Trophoblast cell (in vitro differentiated cells and primary cell): ENCODE results near the gene SEMA3A.
"Not testable (repeated sequence)": the region's sequence is repeated elsewhere in the genome, so short reads cannot be mapped to it uniquely, and the experiment has no call there.

Experiments
- DNase-seq, 2 donors: peaks; one replicate each; pipeline ENCODE4 v3.0.0-alpha.2; 2016
- H2AFZ ChIP-seq: 2 replicates; pipeline ENCODE4 v1.6.1; 2013; ENCODE audit warnings: low read length, moderate library complexity, mild to moderate bottlenecking; ENCODE audit not compliant: insufficient read depth, poor library complexity
- H2AK5ac ChIP-seq: 2 replicates; pipeline ENCODE4 v1.6.1; 2013; ENCODE audit warnings: mild to moderate bottlenecking, low read length
- H2BK120ac ChIP-seq: 2 replicates; pipeline ENCODE4 v1.6.1; 2013; ENCODE audit warnings: low read length, mild to moderate bottlenecking, moderate library complexity; ENCODE audit not compliant: insufficient read depth, poor library complexity
- H2BK12ac ChIP-seq: 2 replicates; pipeline ENCODE4 v1.6.1; 2013; ENCODE audit warnings: mild to moderate bottlenecking, low read length, moderate library complexity
- H2BK5ac ChIP-seq: 2 replicates; pipeline ENCODE4 v1.6.1; 2013; ENCODE audit warnings: low read length, low read depth, moderate library complexity, mild to moderate bottlenecking; ENCODE audit not compliant: poor library complexity
- H3K14ac ChIP-seq: 2 replicates; pipeline ENCODE4 v1.6.1; 2013; ENCODE audit warnings: mild to moderate bottlenecking, low read length
- H3K18ac ChIP-seq: 2 replicates; pipeline ENCODE4 v1.6.1; 2013; ENCODE audit warnings: mild to moderate bottlenecking, low read length
- H3K23ac ChIP-seq: 2 replicates; pipeline ENCODE4 v1.6.1; 2013; ENCODE audit warnings: low read length
- H3K27ac ChIP-seq: 2 replicates; pipeline ENCODE4 v1.5.1; 2013; ENCODE audit warnings: low read depth, mild to moderate bottlenecking, inconsistent platforms, low read length, moderate library complexity
- H3K27me3 ChIP-seq: 2 replicates; pipeline ENCODE4 v1.6.1; 2013; ENCODE audit warnings: inconsistent platforms, mild to moderate bottlenecking, low read length, moderate library complexity; ENCODE audit not compliant: insufficient read depth
- H3K36me3 ChIP-seq, 2 experiments: 1 replicate in 1 of 2; 2 replicates in 1 of 2; pipeline ENCODE4 v1.6.1; 2013; ENCODE audit warnings: low read length in 2 of 2, mild to moderate bottlenecking in 2 of 2, moderate library complexity in 1 of 2; ENCODE audit not compliant: insufficient read depth in 2 of 2, control insufficient read depth in 1 of 2
- H3K4ac ChIP-seq: 2 replicates; pipeline ENCODE4 v1.6.1; 2013; ENCODE audit warnings: low read depth, mild to moderate bottlenecking, low read length, moderate library complexity
- H3K4me1 ChIP-seq, 2 experiments: 1 replicate in 1 of 2; 2 replicates in 1 of 2; pipeline ENCODE4 v1.6.1; 2013; ENCODE audit warnings: low read length in 2 of 2, mild to moderate bottlenecking in 2 of 2, moderate library complexity in 1 of 2; ENCODE audit not compliant: insufficient read depth in 2 of 2, control insufficient read depth in 1 of 2
- H3K4me2 ChIP-seq: 2 replicates; pipeline ENCODE4 v1.6.1; 2013; ENCODE audit warnings: inconsistent platforms, mild to moderate bottlenecking, low read length, moderate library complexity
- H3K4me3 ChIP-seq: 2 replicates; pipeline ENCODE4 v1.5.1; 2013; ENCODE audit warnings: mild to moderate bottlenecking, low read depth, low read length, inconsistent platforms
- H3K79me1 ChIP-seq: one replicate; pipeline ENCODE4 v1.6.1; 2013; ENCODE audit warnings: low read length
- H3K79me2 ChIP-seq: 2 replicates; pipeline ENCODE4 v1.6.1; 2013; ENCODE audit warnings: low read length, mild to moderate bottlenecking; ENCODE audit not compliant: control insufficient read depth, insufficient read depth, poor library complexity
- H3K9ac ChIP-seq: 2 replicates; pipeline ENCODE4 v1.6.1; 2013; ENCODE audit warnings: mild to moderate bottlenecking, low read length
- H3K9me3 ChIP-seq: 2 replicates; pipeline ENCODE4 v1.6.1; 2013; ENCODE audit warnings: low read depth, mild to moderate bottlenecking, control low read depth, inconsistent platforms, low read length; ENCODE audit not compliant: insufficient read depth
- H4K12ac ChIP-seq: 2 replicates; pipeline ENCODE4 v1.6.1; 2013; ENCODE audit warnings: low read depth, mild to moderate bottlenecking, low read length, moderate library complexity
- H4K8ac ChIP-seq: 2 replicates; pipeline ENCODE4 v1.6.1; 2013; ENCODE audit warnings: low read depth, mild to moderate bottlenecking, low read length, moderate library complexity
- H4K91ac ChIP-seq: one replicate; pipeline ENCODE4 v1.6.1; 2013; ENCODE audit warnings: low read depth, mild to moderate bottlenecking, low read length, moderate library complexity
- WGBS: extraction: QIAGEN DNeasy Blood & Tissue Kit; methylation state at CpG from one replicate; pipeline ENCODE4 v1.1.7; 2013; ENCODE audit warnings: missing lambda C conversion rate; ENCODE audit not compliant: insufficient read length, insufficient coverage; ENCODE audit errors: extremely low coverage; 5-methylcytosine and 5-hydroxymethylcytosine counted together

Gene SEMA3A

GRCh38 chr7:84058311-84059076, 136.1 kb downstream of the SEMA3A start:
- Histone ChIP-seq H3K4ac (no peak overlapping the region), H3K9ac (no peak overlapping the region), H2AFZ (no peak overlapping the region), H3K4me1 (no peaks in the 10 kb centered on the region), H3K79me2 (no peaks in the 10 kb centered on the region), H3K4me2 (no peak overlapping the region), H4K91ac (no peak overlapping the region), H3K27me3 (no peaks in the 10 kb centered on the region), H2BK120ac (no peak overlapping the region), H2BK5ac (no peak overlapping the region), H3K9me3 (no peaks in the 10 kb centered on the region), H2BK12ac (no peak overlapping the region), H3K14ac (no peak overlapping the region), H4K8ac (no peak overlapping the region), H3K18ac (no peak overlapping the region), H3K4me3 (no peak overlapping the region), H4K12ac (no peak overlapping the region), H3K27ac (no peak overlapping the region), H3K79me1 (no peaks in the 10 kb centered on the region), H3K36me3 (no peaks in the 10 kb centered on the region), H3K23ac (no peak overlapping the region), H2AK5ac (no peak overlapping the region)
- DNase-seq = no peak
- WGBS = no CpG with 5 or more reads among the region's 6 CpGs

DNA sequence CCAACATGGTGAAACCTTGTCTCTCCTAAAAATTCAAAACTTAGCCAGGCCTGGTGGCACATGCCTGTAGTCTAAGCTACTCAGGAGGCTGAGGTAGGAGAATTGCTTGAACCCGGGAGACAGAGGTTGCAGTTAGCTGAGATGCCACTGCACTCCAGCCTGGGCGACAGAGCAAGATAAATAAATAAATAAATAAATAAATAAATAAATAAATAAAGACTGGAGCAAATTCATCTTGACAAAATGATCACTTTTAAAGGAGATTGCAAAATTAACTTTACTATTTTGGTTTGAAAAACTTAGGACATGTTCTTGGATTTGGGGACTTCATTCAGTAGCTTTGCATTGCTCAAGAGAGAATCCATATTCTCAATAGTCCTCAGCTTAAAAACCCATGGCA, 137.0 kb downstream of the SEMA3A start:
- Histone ChIP-seq H3K27ac (no peak overlapping the region), H3K27me3 (no peaks in the 10 kb centered on the region), H3K9ac (no peak overlapping the region), H3K36me3 (no peaks in the 10 kb centered on the region), H3K79me2 (no peaks in the 10 kb centered on the region), H2BK5ac (no peak overlapping the region), H4K8ac (no peak overlapping the region), H2BK12ac (no peak overlapping the region), H2AFZ (no peak overlapping the region), H3K4ac (no peak overlapping the region), H3K4me1 (no peaks in the 10 kb centered on the region), H3K4me3 (no peak overlapping the region), H3K14ac (no peak overlapping the region), H2AK5ac (no peak overlapping the region), H3K18ac (no peak overlapping the region), H3K23ac (no peak overlapping the region), H2BK120ac (no peak overlapping the region), H3K4me2 (no peak overlapping the region), H4K12ac (no peak overlapping the region), H3K79me1 (no peaks in the 10 kb centered on the region), H3K9me3 (no peaks in the 10 kb centered on the region), H4K91ac (no peak overlapping the region)
- WGBS = no CpG with 5 or more reads among the region's 2 CpGs
- no peak for DNase-seq

- no CpG with 5 or more reads among the region's 2 CpGs for WGBS
- no peaks in the 10 kb centered on the region for H3K79me1 ChIP-seq
Measured at GRCh38 chr7:84055904-84056605, 138.5 kb downstream of the SEMA3A start.

DNA sequence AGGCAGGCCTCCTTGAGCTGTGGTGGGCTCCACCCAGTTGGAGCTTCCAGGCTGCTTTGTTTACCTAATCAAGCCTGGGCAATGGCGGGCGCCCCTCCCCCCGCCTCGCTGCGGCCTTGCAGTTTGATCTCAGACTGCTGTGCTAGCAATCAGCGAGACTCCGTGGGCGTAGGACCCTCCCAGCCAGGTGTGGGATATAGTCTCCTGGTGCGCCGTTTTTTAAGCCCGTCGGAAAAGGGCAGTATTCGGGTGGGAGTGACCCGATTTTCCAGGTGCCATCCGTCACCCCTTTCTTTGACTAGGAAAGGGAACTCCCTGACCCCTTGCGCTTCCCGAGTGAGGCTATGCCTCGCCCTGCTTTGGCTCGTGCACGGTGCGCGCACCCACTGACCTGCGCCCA, 139.4 kb downstream of the SEMA3A start:
- H3K4me2 ChIP-seq, H3K79me2 ChIP-seq: not testable (repeated sequence)
- no CpG with 5 or more reads among the region's 23 CpGs for WGBS

More at GRCh38 chr7:84055904-84056605, 138.5 kb downstream of the SEMA3A start:
- H3K79me2 ChIP-seq = no peaks in the 10 kb centered on the region
- no peak overlapping the region for H4K8ac ChIP-seq
- no peaks in the 10 kb centered on the region for H3K4me1 ChIP-seq
- H3K14ac ChIP-seq = no peak overlapping the region
- H3K9ac ChIP-seq = no peak overlapping the region
- no peak overlapping the region for H3K27ac ChIP-seq
- no peak overlapping the region for H4K91ac ChIP-seq
- H2AFZ ChIP-seq = no peak overlapping the region
- H2BK5ac ChIP-seq = no peak overlapping the region
- H3K4me2 ChIP-seq = no peak overlapping the region
- no peaks in the 10 kb centered on the region for H3K36me3 ChIP-seq
- no peaks in the 10 kb centered on the region for H3K9me3 ChIP-seq
- no peak overlapping the region for H2AK5ac ChIP-seq
- no peak overlapping the region for H3K4ac ChIP-seq
- H3K4me3 ChIP-seq = no peak overlapping the region
- H3K27me3 ChIP-seq = no peaks in the 10 kb centered on the region
- H2BK12ac ChIP-seq = no peak overlapping the region
- no peak overlapping the region for H3K18ac ChIP-seq
- no peak overlapping the region for H4K12ac ChIP-seq
- no peak overlapping the region for H3K23ac ChIP-seq
- DNase-seq = no peak
- no peak overlapping the region for H2BK120ac ChIP-seq

More for the DNA sequence above, 139.4 kb downstream of the SEMA3A start:
- H2AFZ ChIP-seq, H3K27ac ChIP-seq, H2BK12ac ChIP-seq, DNase-seq, H2AK5ac ChIP-seq, H4K12ac ChIP-seq, H3K4ac ChIP-seq, H3K23ac ChIP-seq, H3K36me3 ChIP-seq, H3K27me3 ChIP-seq, H3K79me1 ChIP-seq, H4K91ac ChIP-seq, H4K8ac ChIP-seq, H2BK120ac ChIP-seq, H3K18ac ChIP-seq, H3K9me3 ChIP-seq, H3K4me3 ChIP-seq, H3K14ac ChIP-seq, H2BK5ac ChIP-seq, H3K9ac ChIP-seq, H3K4me1 ChIP-seq: not testable (repeated sequence)
